Measurements from ENCODE around the gene C13orf42.

C13orf42 gene

GRCh38 chr13:51033421-51034185, 77.5 kb downstream of the C13orf42 start:
- no peak for DNase-seq (ENCODE audit: low spot score)

DNA sequence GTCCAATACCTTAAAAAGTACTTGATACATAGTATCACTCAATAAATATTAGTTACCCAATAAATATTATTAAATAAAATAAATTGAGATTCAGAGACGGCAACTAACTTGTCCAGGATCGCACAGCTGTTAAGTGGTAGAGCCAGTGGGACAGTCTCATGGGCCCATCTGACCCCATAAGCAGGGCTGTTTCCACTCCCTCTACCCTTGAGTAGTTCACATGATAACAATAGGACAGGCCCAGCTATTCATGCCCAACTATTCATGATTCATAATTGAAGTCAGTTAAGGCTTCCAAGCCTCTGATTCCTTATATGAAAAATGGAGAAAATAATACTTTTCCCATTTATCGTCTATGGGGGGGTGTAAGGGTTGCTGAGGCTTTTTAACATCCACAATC, 78.2 kb downstream of the C13orf42 start:
- DNase-seq (ENCODE audit: low spot score): no peak

All from LoVo (cell line).